ENCODE measurements around the gene LIN37. TPM values are rescaled to one million over a fixed set of nuclear protein-coding genes. Genes with fewer than 3 reads are reported as not detected.

Gene LIN37
- polyA plus RNA-seq, 1 donor (not counting 4 experiments of a cell fraction or from before 2014, with no cell fraction given): 6.7 TPM

DNA sequence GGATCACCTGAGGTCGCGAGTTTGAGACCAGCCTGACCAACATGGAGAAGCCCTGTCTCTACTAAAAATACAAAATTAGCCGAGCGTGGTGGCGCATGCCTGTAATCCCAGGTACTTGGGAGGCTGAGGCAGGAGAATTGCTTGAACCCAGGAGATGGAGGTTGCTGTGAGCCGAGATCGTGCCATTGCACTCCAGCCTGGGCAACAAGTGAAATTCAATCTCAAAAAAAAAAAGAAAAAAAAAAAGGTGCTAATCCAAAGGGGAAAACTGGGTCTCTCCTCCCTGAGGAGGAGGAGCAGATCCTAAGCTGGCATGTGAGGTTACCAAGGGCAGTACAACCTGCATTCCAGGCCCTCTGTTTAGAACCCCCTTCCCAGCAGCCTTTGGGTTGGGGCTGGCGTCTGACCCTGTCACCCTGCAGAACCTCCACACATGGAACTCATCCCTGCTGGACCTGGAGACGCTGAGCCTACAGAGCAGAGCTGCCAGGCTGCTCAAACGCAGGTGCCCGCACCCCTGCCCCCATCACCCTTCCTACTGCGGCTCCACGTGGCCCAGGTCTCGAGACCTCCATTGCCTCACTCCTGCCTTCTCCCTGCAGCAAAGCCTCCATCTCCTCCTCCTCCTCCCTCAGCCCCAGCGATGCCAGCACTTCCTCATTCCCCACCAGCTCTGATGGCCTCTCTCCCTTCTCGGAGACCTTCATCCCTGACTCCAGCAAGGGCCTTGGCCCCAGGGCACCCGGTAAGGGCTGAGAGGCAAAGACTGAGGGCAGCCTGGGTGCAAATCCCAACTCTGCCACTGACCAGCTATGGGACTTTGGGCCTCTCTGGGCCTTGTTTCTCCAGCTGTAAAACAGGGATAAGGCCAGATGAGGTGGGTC is 16.3 kb downstream of the LIN37 start:
- Histone ChIP-seq H3K27me3 (ENCODE audit: control insufficient read depth, extremely low read depth, insufficient read depth, low read length) (no peaks in the 10 kb centered on the region), H3K4me3 (ENCODE audit: control insufficient read depth in 2 of 3, extremely low read depth in 1 of 3, insufficient read depth in 2 of 3, low read depth in 1 of 3, low read length in 3 of 3) (no peak overlapping the region), H3K79me2 (ENCODE audit: control insufficient read depth, insufficient read depth, low read length) (peaks cover 8% of the 10 kb centered on the region), H3K9me3 (ENCODE audit: control insufficient read depth, low read depth, low read length) (no peaks in the 10 kb centered on the region), H3K9ac (ENCODE audit: control insufficient read depth, extremely low read depth, insufficient read depth, low read length) (no peak overlapping the region), H3K9me1 (ENCODE audit: control insufficient read depth, extremely low read depth, insufficient read depth, low read length) (no peaks in the 10 kb centered on the region), H3K27ac (ENCODE audit: control insufficient read depth, insufficient read depth, low read length) (no peak overlapping the region), H3K36me3 (ENCODE audit: control insufficient read depth in 2 of 2, extremely low read depth in 1 of 2, insufficient read depth in 2 of 2, low read length in 2 of 2) (peaks cover 9 to 22% of the 10 kb centered on the region in 2 experiments), H4K20me1 (ENCODE audit: control insufficient read depth, extremely low read depth, insufficient read depth, low read length) (no peaks in the 10 kb centered on the region), H3K4me1 (ENCODE audit: control insufficient read depth, extremely low read depth, insufficient read depth, low read length) (peaks cover 3% of the 10 kb centered on the region), H3K4me2 (ENCODE audit: control insufficient read depth, extremely low read depth, insufficient read depth, low read depth, low read length) (no peak overlapping the region), H2AFZ (ENCODE audit: control insufficient read depth, low read length) (no peak overlapping the region)
- DNase-seq (ENCODE audit: low read depth, low spot score) (no peak), FAIRE-seq (no peak)
- TF ChIP-seq EZH2 (IDR thresholded peaks at IDR 0.05; ENCODE audit: low read length): no peak
- TF ChIP-seq, protein P1, sequence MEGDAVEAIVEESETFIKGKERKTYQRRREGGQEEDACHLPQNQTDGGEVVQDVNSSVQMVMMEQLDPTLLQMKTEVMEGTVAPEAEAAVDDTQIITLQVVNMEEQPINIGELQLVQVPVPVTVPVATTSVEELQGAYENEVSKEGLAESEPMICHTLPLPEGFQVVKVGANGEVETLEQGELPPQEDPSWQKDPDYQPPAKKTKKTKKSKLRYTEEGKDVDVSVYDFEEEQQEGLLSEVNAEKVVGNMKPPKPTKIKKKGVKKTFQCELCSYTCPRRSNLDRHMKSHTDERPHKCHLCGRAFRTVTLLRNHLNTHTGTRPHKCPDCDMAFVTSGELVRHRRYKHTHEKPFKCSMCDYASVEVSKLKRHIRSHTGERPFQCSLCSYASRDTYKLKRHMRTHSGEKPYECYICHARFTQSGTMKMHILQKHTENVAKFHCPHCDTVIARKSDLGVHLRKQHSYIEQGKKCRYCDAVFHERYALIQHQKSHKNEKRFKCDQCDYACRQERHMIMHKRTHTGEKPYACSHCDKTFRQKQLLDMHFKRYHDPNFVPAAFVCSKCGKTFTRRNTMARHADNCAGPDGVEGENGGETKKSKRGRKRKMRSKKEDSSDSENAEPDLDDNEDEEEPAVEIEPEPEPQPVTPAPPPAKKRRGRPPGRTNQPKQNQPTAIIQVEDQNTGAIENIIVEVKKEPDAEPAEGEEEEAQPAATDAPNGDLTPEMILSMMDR (optimal IDR thresholded peaks at IDR 0.05 in 1 of 3, IDR thresholded peaks at IDR 0.05 in 1 of 3, conservative IDR thresholded peaks at IDR 0.05 in 1 of 3; ENCODE audit: extremely low read depth in 1 of 3, insufficient read depth in 2 of 3, low read length in 3 of 3): no peak
- dilution Hi-C loops (cut with MboI; ENCODE audit: extremely low pct_ligation_motif_present, low sequenced_read_pairs): no loop called here

GRCh38 chr19:35766571-35767104 is 18.3 kb downstream of the LIN37 start:
- Histone ChIP-seq H3K27me3 (ENCODE audit: control insufficient read depth, extremely low read depth, insufficient read depth, low read length) (no peaks in the 10 kb centered on the region), H4K20me1 (ENCODE audit: control insufficient read depth, extremely low read depth, insufficient read depth, low read length) (no peaks in the 10 kb centered on the region), H2AFZ (ENCODE audit: control insufficient read depth, low read length) (no peak overlapping the region), H3K27ac (ENCODE audit: control insufficient read depth, insufficient read depth, low read length) (no peak overlapping the region), H3K9me1 (ENCODE audit: control insufficient read depth, extremely low read depth, insufficient read depth, low read length) (no peaks in the 10 kb centered on the region), H3K4me2 (ENCODE audit: control insufficient read depth, extremely low read depth, insufficient read depth, low read depth, low read length) (no peak overlapping the region), H3K4me1 (ENCODE audit: control insufficient read depth, extremely low read depth, insufficient read depth, low read length) (no peaks in the 10 kb centered on the region), H3K9me3 (ENCODE audit: control insufficient read depth, low read depth, low read length) (no peaks in the 10 kb centered on the region), H3K36me3 (ENCODE audit: control insufficient read depth in 2 of 2, extremely low read depth in 1 of 2, insufficient read depth in 2 of 2, low read length in 2 of 2) (peaks cover 9 to 13% of the 10 kb centered on the region in 2 experiments), H3K4me3 (ENCODE audit: control insufficient read depth in 2 of 3, extremely low read depth in 1 of 3, insufficient read depth in 2 of 3, low read depth in 1 of 3, low read length in 3 of 3) (no peak overlapping the region), H3K9ac (ENCODE audit: control insufficient read depth, extremely low read depth, insufficient read depth, low read length) (no peak overlapping the region), H3K79me2 (ENCODE audit: control insufficient read depth, insufficient read depth, low read length) (no peaks in the 10 kb centered on the region)
- TF ChIP-seq, protein P1 (optimal IDR thresholded peaks at IDR 0.05 in 1 of 3, IDR thresholded peaks at IDR 0.05 in 1 of 3, conservative IDR thresholded peaks at IDR 0.05 in 1 of 3; ENCODE audit: extremely low read depth in 1 of 3, insufficient read depth in 2 of 3, low read length in 3 of 3): no peak
- no peak for TF ChIP-seq EZH2 (IDR thresholded peaks at IDR 0.05; ENCODE audit: low read length)
- no peak for DNase-seq (ENCODE audit: low read depth, low spot score)
- dilution Hi-C loops (cut with MboI; ENCODE audit: extremely low pct_ligation_motif_present, low sequenced_read_pairs): no loop called here
- no peak for FAIRE-seq
